Kidney (tissue), 14 donors: ENCODE measurements around the gene ZNF839. TPM values are rescaled to one million over a fixed set of nuclear protein-coding genes. Genes with fewer than 3 reads are reported as not detected.

Source experiments
- DNase-seq, 5 donors: peaks; one replicate each; pipeline ENCODE4 v3.0.0-alpha.2; 2013 to 2020
- FAIRE-seq: peaks from 2 replicates; lab custom pipeline; 2012; peaks lifted over from hg19 to GRCh38; lab: Jason Lieb, UNC
- H3K27ac ChIP-seq, 2 donors: one replicate each; pipeline ENCODE4 v1.7.0; 2013; ENCODE audit warnings: low read depth in 2 of 2, low read length in 2 of 2, inconsistent platforms in 1 of 2
- H3K27me3 ChIP-seq: one replicate; pipeline ENCODE4 v1.7.1; 2013; ENCODE audit warnings: low read length, inconsistent platforms; ENCODE audit not compliant: control insufficient read depth, insufficient read depth
- H3K36me3 ChIP-seq, 3 donors: one replicate each; pipeline versions ENCODE4 v1.7.0 to v1.7.1; 2013; ENCODE audit warnings: low read length in 3 of 3, control low read depth in 1 of 3, inconsistent platforms in 1 of 3; ENCODE audit not compliant: insufficient read depth in 3 of 3, control insufficient read depth in 2 of 3
- H3K4me1 ChIP-seq, 3 donors: one replicate each; pipeline versions ENCODE4 v1.7.0 to v1.7.1; 2013; ENCODE audit warnings: low read length in 3 of 3, inconsistent platforms in 1 of 3, low read depth in 1 of 3; ENCODE audit not compliant: control insufficient read depth in 2 of 3, insufficient read depth in 2 of 3
- H3K4me3 ChIP-seq, 3 donors: one replicate each; pipeline versions ENCODE4 v1.7.0 to v1.8.1; 2013; ENCODE audit warnings: low read length in 3 of 3, control low read depth in 1 of 3, inconsistent platforms in 1 of 3
- H3K9ac ChIP-seq, 3 donors: one replicate each; pipeline versions ENCODE4 v1.7.0 to v1.7.1; 2013; ENCODE audit warnings: low read length in 3 of 3, control low read depth in 1 of 3, inconsistent platforms in 1 of 3
- H3K9me3 ChIP-seq, 3 donors: one replicate each; pipeline versions ENCODE4 v1.7.0 to v1.7.1; 2013; ENCODE audit warnings: low read length in 3 of 3, control low read depth in 1 of 3, inconsistent platforms in 1 of 3; ENCODE audit not compliant: control insufficient read depth in 2 of 3, insufficient read depth in 1 of 3
- CTCF ChIP-seq: IDR thresholded peaks from 3 replicates; pipeline ENCODE4 v1.5.1; 2012; ENCODE audit warnings: mild to moderate bottlenecking, moderate library complexity, borderline replicate concordance; ENCODE audit not compliant: insufficient read depth; ENCODE audit errors: extremely low read depth
- intact Hi-C: fragments of 100-400 bp; cut with DNase I; formaldehyde crosslinking; loops from one replicate; pipeline ENCODE4 v1.11.1; 2022
- polyA plus RNA-seq: library from polyadenylated mRNA; stranded (reverse); fragments of 350-450 nt; fragmentation: Illumina TruSeq; extraction: RNeasy Lipid Tissue Mini Kit (QIAGEN cat#74804); gene quantifications from one replicate; pipeline ENCODE4 v1.2.3, GENCODE V29; 2014; ENCODE audit warnings: low read depth, low replicate concordance; ENCODE audit not compliant: insufficient read depth
- total RNA-seq: library from RNA; stranded (reverse); fragmentation: NEBNext Ultra II Directional; extraction: Animal tissue kit (Norgen Biotek cat#: 25700); gene quantifications from one replicate; pipeline ENCODE4 v1.2.1, GENCODE V29; 2021
- donor health status: control.
- donor health status: control.
- donor health status: control.
- donor health status: control.
- donor health status: control.
- donor health status: DM: yes; HTN: yes; CAD: no.
- donor health status: Normal renal cell carcinoma (clear cell type).

The ZNF839 gene
- total and polyA plus RNA-seq, 2 donors from 2014 or later: 7.8 to 15.8 TPM

GRCh38 chr14:102338724-102339123, 19.2 kb downstream of the ZNF839 start:
- Histone ChIP-seq H3K27me3 (no peaks in the 10 kb centered on the region), H3K4me1 (no peaks in the 10 kb centered on the region), H3K9ac (no peak overlapping the region), H3K36me3 (peaks cover 0 to 23% (median 8%) of the 10 kb centered on the region in 3 donors), H3K9me3 (no peaks in the 10 kb centered on the region), H3K4me3 (no peak overlapping the region), H3K27ac (no peak overlapping the region)
- FAIRE-seq (no peak), DNase-seq (no peak)
- TF ChIP-seq CTCF: no peak
- intact Hi-C loops: no loop called here

- intact Hi-C loops: no loop called here
- Histone ChIP-seq H3K9ac (no peak overlapping the region), H3K4me1 (no peaks in the 10 kb centered on the region), H3K4me3 (no peak overlapping the region), H3K27me3 (no peaks in the 10 kb centered on the region), H3K36me3 (peaks cover 0 to 25% (median 23%) of the 10 kb centered on the region in 3 donors), H3K9me3 (no peaks in the 10 kb centered on the region), H3K27ac (no peak overlapping the region)
- DNase-seq (no peak), FAIRE-seq (no peak)
- no peak for TF ChIP-seq CTCF
Measured at GRCh38 chr14:102341566-102341965, 22.0 kb downstream of the ZNF839 start.

GRCh38 chr14:102342238-102342637, 22.7 kb downstream of the ZNF839 start:
- TF ChIP-seq CTCF: no peak
- Histone ChIP-seq H3K36me3 (peaks cover 0 to 26% (median 25%) of the 10 kb centered on the region in 3 donors), H3K9ac (no peak overlapping the region), H3K4me1 (no peaks in the 10 kb centered on the region), H3K4me3 (no peak overlapping the region), H3K27ac (no peak overlapping the region), H3K9me3 (no peaks in the 10 kb centered on the region), H3K27me3 (no peaks in the 10 kb centered on the region)
- no peak for FAIRE-seq
- no peak for DNase-seq
- intact Hi-C loops: no loop called here

GRCh38 chr14:102344084-102344483, 24.5 kb downstream of the ZNF839 start:
- no peak overlapping the region for H3K4me3 ChIP-seq
- no peaks in the 10 kb centered on the region for H3K4me1 ChIP-seq
- H3K9ac ChIP-seq: no peak overlapping the region
- H3K36me3 ChIP-seq: peaks cover 0 to 28% (median 27%) of the 10 kb centered on the region in 3 donors
- FAIRE-seq (no peak), DNase-seq (no peak)
- H3K9me3 ChIP-seq: no peaks in the 10 kb centered on the region
- intact Hi-C loops: no loop called here
- no peak for TF ChIP-seq CTCF
- H3K27me3 ChIP-seq: no peaks in the 10 kb centered on the region
- H3K27ac ChIP-seq: no peak overlapping the region
